Hematopoietic multipotent progenitor cell treated with erythropoietin and hydrocortisone succinate and interleukin-3 and kit ligand, for 4 days (in vitro differentiated cells): Measurements from ENCODE around the gene STAMBP.
A peak's percentile ranks its signal among the peaks of the same experiment; 100 is the strongest.
"Not testable (repeated sequence)": the region's sequence is repeated elsewhere in the genome, so short reads cannot be mapped to it uniquely, and the experiment has no call there.

Experiments used
- DNase-seq: peaks from one replicate; pipeline ENCODE4 v3.0.0-alpha.2; 2015

The STAMBP gene

GRCh38 chr2:73837847-73838585 is 9.3 kb downstream of the STAMBP start:
- peak; percentile 59 for DNase-seq

- no peak for DNase-seq
These were observed 10.3 kb downstream of the STAMBP start for GRCh38 chr2:73838889-73839534.

GRCh38 chr2:73839653-73840411 is 11.1 kb downstream of the STAMBP start:
- no peak for DNase-seq

GRCh38 chr2:73841912-73842738 is 13.4 kb downstream of the STAMBP start:
- no peak for DNase-seq

GRCh38 chr2:73842739-73843019 is 13.9 kb downstream of the STAMBP start:
- DNase-seq = no peak

- DNase-seq = no peak
These were observed 15.3 kb downstream of the STAMBP start for GRCh38 chr2:73844087-73844486.

- DNase-seq = no peak
These were observed 21.2 kb downstream of the STAMBP start for GRCh38 chr2:73850009-73850408.

- DNase-seq = peak; percentile 62
These were observed 22.5 kb downstream of the STAMBP start for GRCh38 chr2:73851274-73851673.

GRCh38 chr2:73852020-73852419 is 23.3 kb downstream of the STAMBP start:
- no peak for DNase-seq

- DNase-seq = no peak
These were observed 26.8 kb downstream of the STAMBP start for GRCh38 chr2:73855526-73855925.

- no peak for DNase-seq
These were observed 27.5 kb downstream of the STAMBP start for GRCh38 chr2:73856214-73856613.

- no peak for DNase-seq
These were observed 31.2 kb downstream of the STAMBP start for GRCh38 chr2:73859721-73860586.

GRCh38 chr2:73862987-73863386 is 34.2 kb downstream of the STAMBP start:
- DNase-seq = no peak

- DNase-seq = no peak
These were observed 39.6 kb downstream of the STAMBP start for GRCh38 chr2:73868204-73868978.

- no peak for DNase-seq
These were observed 41.3 kb downstream of the STAMBP start for GRCh38 chr2:73870084-73870483.

- peak; percentile 54 for DNase-seq
These were observed 48.5 kb downstream of the STAMBP start for GRCh38 chr2:73877071-73877802.

GRCh38 chr2:73877984-73878383 is 49.2 kb downstream of the STAMBP start:
- not testable (repeated sequence) for DNase-seq

GRCh38 chr2:73885406-73885805 is 56.6 kb downstream of the STAMBP start:
- DNase-seq = no peak

GRCh38 chr2:73886357-73886756 is 57.6 kb downstream of the STAMBP start:
- DNase-seq = no peak

- DNase-seq = not testable (repeated sequence)
These were observed 59.0 kb downstream of the STAMBP start for GRCh38 chr2:73887596-73888353.
